Measurements from ENCODE around the gene KRT77. TPM values are rescaled to one million over a fixed set of nuclear protein-coding genes. Genes with fewer than 3 reads are reported as not detected.

Gene KRT77
- polyA plus RNA-seq, 4 donors: 0.01 to 0.86 TPM; not detected in 2

GRCh38 chr12:52730383-52730782, 27.1 kb upstream of the KRT77 start:
- no peaks in the 10 kb centered on the region for H3K4me1 ChIP-seq (ENCODE audit: control insufficient read depth in 3 of 3, insufficient read depth in 2 of 3, low read depth in 1 of 3, low read length in 2 of 3)

GRCh38 chr12:52729147-52729546, 25.8 kb upstream of the KRT77 start:
- Histone ChIP-seq H3K4me3 (ENCODE audit: low read depth in 1 of 3, low read length in 3 of 3) (no peak overlapping the region), H3K4me1 (ENCODE audit: control insufficient read depth in 3 of 3, insufficient read depth in 2 of 3, low read depth in 1 of 3, low read length in 2 of 3) (no peaks in the 10 kb centered on the region), H3K27me3 (ENCODE audit: control insufficient read depth in 3 of 3, insufficient read depth in 3 of 3, low read length in 3 of 3) (peaks cover 0 to 11% (median 3%) of the 10 kb centered on the region in 3 donors), H3K27ac (ENCODE audit: low read depth in 1 of 3, low read length in 2 of 3) (no peak overlapping the region), H3K36me3 (ENCODE audit: control insufficient read depth in 3 of 3, insufficient read depth in 2 of 3, low read depth in 1 of 3, low read length in 3 of 3) (no peaks in the 10 kb centered on the region), H3K9me3 (ENCODE audit: control insufficient read depth in 2 of 2, insufficient read depth in 1 of 2, low read depth in 1 of 2, low read length in 1 of 2) (no peaks in the 10 kb centered on the region)
- FAIRE-seq: no peak
- WGBS, 3 donors: 73 to 80% (median 73%) methylated on average over 10 of the region's 10 CpGs
- DNase-seq: no peak

More at GRCh38 chr12:52730383-52730782, 27.1 kb upstream of the KRT77 start:
- Histone ChIP-seq H3K27ac (ENCODE audit: low read depth in 1 of 3, low read length in 2 of 3) (no peak overlapping the region), H3K36me3 (ENCODE audit: control insufficient read depth in 3 of 3, insufficient read depth in 2 of 3, low read depth in 1 of 3, low read length in 3 of 3) (no peaks in the 10 kb centered on the region), H3K4me3 (ENCODE audit: low read depth in 1 of 3, low read length in 3 of 3) (no peak overlapping the region), H3K27me3 (ENCODE audit: control insufficient read depth in 3 of 3, insufficient read depth in 3 of 3, low read length in 3 of 3) (peaks cover 0 to 8% (median 3%) of the 10 kb centered on the region in 3 donors), H3K9me3 (ENCODE audit: control insufficient read depth in 2 of 2, insufficient read depth in 1 of 2, low read depth in 1 of 2, low read length in 1 of 2) (no peaks in the 10 kb centered on the region)
- no peak for DNase-seq
- FAIRE-seq: no peak
- WGBS, 3 donors: 86 to 88% (median 86%) methylated on average over 13 of the region's 13 CpGs

DNA sequence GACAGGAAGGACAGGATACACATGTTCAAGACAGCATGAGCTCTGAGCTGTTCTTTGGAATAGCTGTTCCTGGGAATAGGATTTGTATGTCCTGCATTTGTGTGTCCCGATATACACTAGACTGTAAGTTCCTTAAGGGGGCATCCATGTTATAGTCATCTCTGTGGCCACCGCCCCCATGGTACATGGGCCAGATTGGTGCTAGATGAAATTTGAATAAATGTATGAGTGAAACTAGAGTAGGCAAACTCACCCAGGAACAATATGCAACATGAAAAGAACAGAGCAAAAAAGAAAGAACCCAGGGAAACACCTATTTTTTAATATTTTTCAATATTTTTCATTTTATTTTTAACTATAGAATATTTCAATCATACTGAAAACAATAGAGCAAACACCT, 25.1 kb upstream of the KRT77 start:
- Histone ChIP-seq H3K27me3 (ENCODE audit: control insufficient read depth in 3 of 3, insufficient read depth in 3 of 3, low read length in 3 of 3) (peaks cover 0 to 11% (median 3%) of the 10 kb centered on the region in 3 donors), H3K36me3 (ENCODE audit: control insufficient read depth in 3 of 3, insufficient read depth in 2 of 3, low read depth in 1 of 3, low read length in 3 of 3) (no peaks in the 10 kb centered on the region), H3K27ac (ENCODE audit: low read depth in 1 of 3, low read length in 2 of 3) (no peak overlapping the region), H3K4me3 (ENCODE audit: low read depth in 1 of 3, low read length in 3 of 3) (no peak overlapping the region), H3K9me3 (ENCODE audit: control insufficient read depth in 2 of 2, insufficient read depth in 1 of 2, low read depth in 1 of 2, low read length in 1 of 2) (no peaks in the 10 kb centered on the region), H3K4me1 (ENCODE audit: control insufficient read depth in 3 of 3, insufficient read depth in 2 of 3, low read depth in 1 of 3, low read length in 2 of 3) (no peaks in the 10 kb centered on the region)
- WGBS, 3 donors: 84 to 97% (median 90%) methylated on average over 2 of the region's 2 CpGs
- DNase-seq (no peak), FAIRE-seq (no peak)

GRCh38 chr12:52727037-52727436, 23.7 kb upstream of the KRT77 start:
- 26 to 67% (median 57%) methylated on average over 4 of the region's 4 CpGs for WGBS, 3 donors
- no peak for DNase-seq
- no peaks in the 10 kb centered on the region for H3K9me3 ChIP-seq (ENCODE audit: control insufficient read depth in 2 of 2, insufficient read depth in 1 of 2, low read depth in 1 of 2, low read length in 1 of 2)
- H3K36me3 ChIP-seq (ENCODE audit: control insufficient read depth in 3 of 3, insufficient read depth in 2 of 3, low read depth in 1 of 3, low read length in 3 of 3): no peaks in the 10 kb centered on the region
- FAIRE-seq: no peak
- no peak overlapping the region for H3K27ac ChIP-seq (ENCODE audit: low read depth in 1 of 3, low read length in 2 of 3)
- H3K4me1 ChIP-seq (ENCODE audit: control insufficient read depth in 3 of 3, insufficient read depth in 2 of 3, low read depth in 1 of 3, low read length in 2 of 3): no peaks in the 10 kb centered on the region
- H3K27me3 ChIP-seq (ENCODE audit: control insufficient read depth in 3 of 3, insufficient read depth in 3 of 3, low read length in 3 of 3): peaks cover 0 to 11% (median 3%) of the 10 kb centered on the region in 3 donors
- H3K4me3 ChIP-seq (ENCODE audit: low read depth in 1 of 3, low read length in 3 of 3): no peak overlapping the region

GRCh38 chr12:52726451-52726850, 23.1 kb upstream of the KRT77 start:
- Histone ChIP-seq H3K36me3 (ENCODE audit: control insufficient read depth in 3 of 3, insufficient read depth in 2 of 3, low read depth in 1 of 3, low read length in 3 of 3) (no peaks in the 10 kb centered on the region), H3K27ac (ENCODE audit: low read depth in 1 of 3, low read length in 2 of 3) (no peak overlapping the region), H3K4me3 (ENCODE audit: low read depth in 1 of 3, low read length in 3 of 3) (no peak overlapping the region), H3K4me1 (ENCODE audit: control insufficient read depth in 3 of 3, insufficient read depth in 2 of 3, low read depth in 1 of 3, low read length in 2 of 3) (no peaks in the 10 kb centered on the region), H3K9me3 (ENCODE audit: control insufficient read depth in 2 of 2, insufficient read depth in 1 of 2, low read depth in 1 of 2, low read length in 1 of 2) (no peaks in the 10 kb centered on the region), H3K27me3 (ENCODE audit: control insufficient read depth in 3 of 3, insufficient read depth in 3 of 3, low read length in 3 of 3) (peaks cover 0 to 11% (median under 1%) of the 10 kb centered on the region in 3 donors)
- DNase-seq: no peak
- 49 to 71% (median 65%) methylated on average over 2 of the region's 2 CpGs for WGBS, 3 donors
- no peak for FAIRE-seq

DNA sequence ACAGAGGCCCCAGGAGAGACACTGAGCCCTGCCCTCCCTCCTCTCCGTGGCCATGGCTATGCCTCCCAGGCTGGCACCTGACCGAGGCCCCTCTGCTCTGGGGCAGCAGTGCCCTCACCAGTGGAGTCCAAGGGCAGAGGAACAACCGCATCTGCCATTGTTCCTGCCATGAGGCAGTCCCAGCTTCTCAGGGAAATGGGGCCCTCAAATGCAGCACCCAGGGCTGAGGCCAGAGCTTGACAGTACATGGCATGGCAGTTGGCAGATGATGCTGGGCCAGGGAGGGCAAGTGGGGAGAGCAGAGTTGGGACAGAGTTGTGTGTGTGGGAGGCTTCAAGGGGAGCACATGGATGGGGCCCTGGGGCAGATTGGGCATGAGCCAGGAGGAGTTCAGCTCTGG, 21.1 kb upstream of the KRT77 start:
- WGBS, 3 donors: 79 to 88% (median 82%) methylated on average over 3 of the region's 3 CpGs
- H3K27me3 ChIP-seq (ENCODE audit: control insufficient read depth in 3 of 3, insufficient read depth in 3 of 3, low read length in 3 of 3): peaks cover 0 to 14% (median 0%) of the 10 kb centered on the region in 3 donors
- no peaks in the 10 kb centered on the region for H3K9me3 ChIP-seq (ENCODE audit: control insufficient read depth in 2 of 2, insufficient read depth in 1 of 2, low read depth in 1 of 2, low read length in 1 of 2)
- FAIRE-seq (no peak), DNase-seq (no peak)
- no peak overlapping the region for H3K27ac ChIP-seq (ENCODE audit: low read depth in 1 of 3, low read length in 2 of 3)
- no peaks in the 10 kb centered on the region for H3K36me3 ChIP-seq (ENCODE audit: control insufficient read depth in 3 of 3, insufficient read depth in 2 of 3, low read depth in 1 of 3, low read length in 3 of 3)
- no peaks in the 10 kb centered on the region for H3K4me1 ChIP-seq (ENCODE audit: control insufficient read depth in 3 of 3, insufficient read depth in 2 of 3, low read depth in 1 of 3, low read length in 2 of 3)
- no peak overlapping the region for H3K4me3 ChIP-seq (ENCODE audit: low read depth in 1 of 3, low read length in 3 of 3)

DNA sequence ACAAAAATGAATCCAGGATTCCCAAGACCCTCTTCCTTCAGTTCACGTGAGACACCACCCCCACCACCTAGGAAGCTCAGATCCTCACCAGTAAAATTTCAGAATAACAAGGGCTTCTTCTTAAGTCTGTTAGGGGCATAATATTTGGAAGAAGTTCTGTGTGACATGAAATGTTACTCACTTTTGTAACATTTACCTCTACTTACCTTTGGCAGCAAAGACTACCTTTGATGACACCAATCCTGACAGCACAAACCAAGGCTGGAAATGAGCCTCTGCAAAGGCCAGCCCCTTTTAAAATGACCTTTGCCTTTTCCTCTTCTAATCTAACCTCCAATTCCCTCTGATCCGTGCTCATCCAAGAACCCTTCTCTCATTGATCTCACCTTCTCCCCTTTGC, 19.4 kb upstream of the KRT77 start:
- Histone ChIP-seq H3K27me3 (ENCODE audit: control insufficient read depth in 3 of 3, insufficient read depth in 3 of 3, low read length in 3 of 3) (peaks cover 0 to 19% (median 0%) of the 10 kb centered on the region in 3 donors), H3K36me3 (ENCODE audit: control insufficient read depth in 3 of 3, insufficient read depth in 2 of 3, low read depth in 1 of 3, low read length in 3 of 3) (no peaks in the 10 kb centered on the region), H3K27ac (ENCODE audit: low read depth in 1 of 3, low read length in 2 of 3) (no peak overlapping the region), H3K4me3 (ENCODE audit: low read depth in 1 of 3, low read length in 3 of 3) (no peak overlapping the region), H3K9me3 (ENCODE audit: control insufficient read depth in 2 of 2, insufficient read depth in 1 of 2, low read depth in 1 of 2, low read length in 1 of 2) (no peaks in the 10 kb centered on the region), H3K4me1 (ENCODE audit: control insufficient read depth in 3 of 3, insufficient read depth in 2 of 3, low read depth in 1 of 3, low read length in 2 of 3) (no peaks in the 10 kb centered on the region)
- FAIRE-seq: no peak
- WGBS, 3 donors: 43 to 63% (median 51%) methylated on average over 2 of the region's 2 CpGs
- DNase-seq: no peak

GRCh38 chr12:52721838-52722470, 18.6 kb upstream of the KRT77 start:
- Histone ChIP-seq H3K36me3 (ENCODE audit: control insufficient read depth in 3 of 3, insufficient read depth in 2 of 3, low read depth in 1 of 3, low read length in 3 of 3) (no peaks in the 10 kb centered on the region), H3K27ac (ENCODE audit: low read depth in 1 of 3, low read length in 2 of 3) (no peak overlapping the region), H3K4me1 (ENCODE audit: control insufficient read depth in 3 of 3, insufficient read depth in 2 of 3, low read depth in 1 of 3, low read length in 2 of 3) (no peaks in the 10 kb centered on the region), H3K9me3 (ENCODE audit: control insufficient read depth in 2 of 2, insufficient read depth in 1 of 2, low read depth in 1 of 2, low read length in 1 of 2) (no peaks in the 10 kb centered on the region), H3K4me3 (ENCODE audit: low read depth in 1 of 3, low read length in 3 of 3) (no peak overlapping the region), H3K27me3 (ENCODE audit: control insufficient read depth in 3 of 3, insufficient read depth in 3 of 3, low read length in 3 of 3) (peaks cover 0 to 19% (median 0%) of the 10 kb centered on the region in 3 donors)
- WGBS, 3 donors: 48 to 59% (median 52%) methylated on average over 3 of the region's 3 CpGs
- FAIRE-seq (no peak), DNase-seq (no peak)

GRCh38 chr12:52720365-52720886, 17.1 kb upstream of the KRT77 start:
- no peak for DNase-seq
- H3K36me3 ChIP-seq (ENCODE audit: control insufficient read depth in 3 of 3, insufficient read depth in 2 of 3, low read depth in 1 of 3, low read length in 3 of 3): no peaks in the 10 kb centered on the region
- H3K27me3 ChIP-seq (ENCODE audit: control insufficient read depth in 3 of 3, insufficient read depth in 3 of 3, low read length in 3 of 3): peaks cover 0 to 23% (median under 1%) of the 10 kb centered on the region in 3 donors
- H3K4me1 ChIP-seq (ENCODE audit: control insufficient read depth in 3 of 3, insufficient read depth in 2 of 3, low read depth in 1 of 3, low read length in 2 of 3): no peaks in the 10 kb centered on the region
- H3K27ac ChIP-seq (ENCODE audit: low read depth in 1 of 3, low read length in 2 of 3): no peak overlapping the region
- FAIRE-seq: no peak
- H3K9me3 ChIP-seq (ENCODE audit: control insufficient read depth in 2 of 2, insufficient read depth in 1 of 2, low read depth in 1 of 2, low read length in 1 of 2): no peaks in the 10 kb centered on the region
- 82 to 86% (median 84%) methylated on average over 8 of the region's 8 CpGs for WGBS, 3 donors
- no peak overlapping the region for H3K4me3 ChIP-seq (ENCODE audit: low read depth in 1 of 3, low read length in 3 of 3)

Data from small intestine (tissue), 7 donors.